ENCODE data around the gene SGIP1.
A peak's percentile ranks its signal among the peaks of the same experiment; 100 is the strongest.
"Not testable (repeated sequence)": the region's sequence is repeated elsewhere in the genome, so short reads cannot be mapped to it uniquely, and the experiment has no call there.

SGIP1 gene

GRCh38 chr1:66777831-66778230 is 243.9 kb downstream of the SGIP1 start:
- no peak for DNase-seq

- no peak for DNase-seq
Measured at GRCh38 chr1:66778266-66778665, 244.3 kb downstream of the SGIP1 start.

- DNase-seq: no peak
Measured at GRCh38 chr1:66778969-66779368, 245.0 kb downstream of the SGIP1 start.

GRCh38 chr1:66779475-66780078 is 245.6 kb downstream of the SGIP1 start:
- no peak for DNase-seq

- not testable (repeated sequence) for DNase-seq
Measured at GRCh38 chr1:66785800-66786199, 251.8 kb downstream of the SGIP1 start.

- DNase-seq: no peak
Measured at GRCh38 chr1:66787641-66788040, 253.7 kb downstream of the SGIP1 start.

GRCh38 chr1:66788231-66788939 is 254.4 kb downstream of the SGIP1 start:
- DNase-seq: peak; percentile 67

- no peak for DNase-seq
Measured at GRCh38 chr1:66791621-66792610, 258.0 kb downstream of the SGIP1 start.

GRCh38 chr1:66795839-66796238 is 261.9 kb downstream of the SGIP1 start:
- DNase-seq: not testable (repeated sequence)
